AG09319 (cell line): Measurements from ENCODE around the gene THSD4.

Experiments
- DNase-seq: peaks from one replicate; pipeline ENCODE4 v3.0.0-alpha.2; 2010; ENCODE audit warnings: low read depth; ENCODE audit errors: extremely low read depth
- CTCF ChIP-seq: IDR thresholded peaks from 2 replicates; pipeline ENCODE4 v1.5.1; 2011; ENCODE audit warnings: low read depth, mild to moderate bottlenecking, inconsistent platforms, low read length, moderate library complexity

Gene THSD4

GRCh38 chr15:71088155-71088554 lies 27.1 kb upstream of the THSD4 start:
- no peak for TF ChIP-seq CTCF
- no peak for DNase-seq

- no peak for TF ChIP-seq CTCF
Observed at GRCh38 chr15:71088683-71089082, 26.6 kb upstream of the THSD4 start.

GRCh38 chr15:71089801-71090200 lies 25.5 kb upstream of the THSD4 start:
- DNase-seq, result no peak
- TF ChIP-seq CTCF, result no peak

More at GRCh38 chr15:71088683-71089082, 26.6 kb upstream of the THSD4 start:
- DNase-seq, result no peak

GRCh38 chr15:71091601-71092000 lies 23.7 kb upstream of the THSD4 start:
- no peak for TF ChIP-seq CTCF
- DNase-seq, result no peak

- no peak for TF ChIP-seq CTCF
- no peak for DNase-seq
Observed at GRCh38 chr15:71092056-71092600, 23.1 kb upstream of the THSD4 start.

GRCh38 chr15:71093054-71094024 lies 21.9 kb upstream of the THSD4 start:
- no peak for TF ChIP-seq CTCF
- no peak for DNase-seq

- DNase-seq, result no peak
- no peak for TF ChIP-seq CTCF
Observed at GRCh38 chr15:71094137-71094536, 21.1 kb upstream of the THSD4 start.
